NT2/D1 (cell line): ENCODE data around the gene DNAJC27.

ENCODE experiments used
- SUZ12 ChIP-seq: IDR thresholded peaks from 2 replicates; pipeline ENCODE4 v1.6.1; 2011; ENCODE audit not compliant: insufficient read length, insufficient read depth; ENCODE audit errors: extremely low read depth
- YY1 ChIP-seq: IDR thresholded peaks from 2 replicates; pipeline ENCODE4 v1.6.1; 2011; ENCODE audit not compliant: insufficient read length, insufficient read depth
- ZNF274 ChIP-seq: IDR thresholded peaks from 2 replicates; pipeline ENCODE4 v1.6.1; 2011; ENCODE audit warnings: mild to moderate bottlenecking, low read depth, low read length

DNA sequence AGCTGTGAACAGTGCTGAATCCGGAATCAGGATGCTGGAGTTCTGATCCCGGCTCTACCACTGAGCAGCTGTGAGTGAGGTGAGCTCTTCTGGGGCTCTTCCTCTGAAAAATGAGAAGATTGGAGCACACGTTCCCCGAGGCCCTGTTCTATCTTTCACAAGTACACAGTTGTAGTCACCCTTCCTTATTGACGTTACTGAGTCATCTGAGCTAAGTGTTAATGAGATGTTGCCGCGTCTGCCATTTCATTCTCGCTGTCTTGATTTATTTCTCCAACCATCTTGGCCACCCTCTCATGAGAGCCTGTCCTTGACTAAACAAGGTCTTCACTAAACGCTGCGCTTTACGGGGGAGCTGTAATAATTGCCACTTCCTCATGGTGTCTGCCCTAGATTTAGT is 38.2 kb upstream of the DNAJC27 start:
- no peak for TF ChIP-seq YY1
- no peak for TF ChIP-seq SUZ12
- TF ChIP-seq ZNF274 = no peak
